GM18861 (cell line): ENCODE results near the gene CNTD1.

Source experiments
- ATAC-seq: cut with Tn5 transposase; IDR thresholded peaks from one replicate; pipeline ENCODE4 v1.9.1; 2021; ENCODE audit not compliant: unreplicated experiment

CNTD1 gene

GRCh38 chr17:42803074-42803883, 4.6 kb downstream of the CNTD1 start:
- no peak for ATAC-seq

DNA sequence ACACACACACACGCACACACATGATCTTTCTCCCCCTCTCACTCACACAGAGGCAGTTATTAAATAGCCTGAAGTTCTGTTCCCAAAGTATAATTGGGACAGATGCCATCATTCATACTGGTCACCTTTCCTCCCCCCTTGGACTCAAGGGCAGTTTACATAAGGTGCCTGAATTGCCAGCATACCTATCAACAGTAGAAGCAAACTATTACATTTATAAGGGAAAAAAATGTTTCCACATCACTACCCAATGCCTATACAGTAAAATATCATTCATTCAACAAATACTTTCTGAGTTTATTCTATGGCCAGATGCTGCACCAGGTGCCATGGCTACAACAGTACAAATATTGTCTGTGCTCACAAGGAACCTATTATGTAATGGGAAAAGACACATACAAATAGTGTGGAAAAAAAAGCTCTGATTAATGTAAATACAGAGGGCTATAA, 6.3 kb downstream of the CNTD1 start:
- ATAC-seq = no peak

- ATAC-seq = no peak
Observed at GRCh38 chr17:42806249-42806648, 7.6 kb downstream of the CNTD1 start.

DNA sequence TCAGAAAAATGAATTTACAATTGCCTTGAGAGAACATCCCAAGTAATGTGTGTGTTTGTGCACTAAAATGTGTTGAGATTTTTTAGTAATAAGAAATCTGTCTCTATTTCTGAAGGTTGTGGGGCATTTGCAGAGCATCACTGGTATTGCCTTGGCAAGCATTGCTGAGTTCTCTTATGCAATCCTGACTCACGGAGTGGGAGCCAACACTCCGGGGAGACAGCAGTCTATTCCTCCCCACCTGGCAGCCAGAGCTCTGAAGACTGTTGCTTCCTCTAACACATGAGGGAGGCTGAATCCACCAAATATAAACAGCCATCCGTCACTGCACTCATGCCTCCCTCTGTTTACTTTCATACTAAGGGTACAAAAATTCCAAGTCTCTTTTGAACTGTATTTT, 10.6 kb downstream of the CNTD1 start:
- ATAC-seq = no peak

DNA sequence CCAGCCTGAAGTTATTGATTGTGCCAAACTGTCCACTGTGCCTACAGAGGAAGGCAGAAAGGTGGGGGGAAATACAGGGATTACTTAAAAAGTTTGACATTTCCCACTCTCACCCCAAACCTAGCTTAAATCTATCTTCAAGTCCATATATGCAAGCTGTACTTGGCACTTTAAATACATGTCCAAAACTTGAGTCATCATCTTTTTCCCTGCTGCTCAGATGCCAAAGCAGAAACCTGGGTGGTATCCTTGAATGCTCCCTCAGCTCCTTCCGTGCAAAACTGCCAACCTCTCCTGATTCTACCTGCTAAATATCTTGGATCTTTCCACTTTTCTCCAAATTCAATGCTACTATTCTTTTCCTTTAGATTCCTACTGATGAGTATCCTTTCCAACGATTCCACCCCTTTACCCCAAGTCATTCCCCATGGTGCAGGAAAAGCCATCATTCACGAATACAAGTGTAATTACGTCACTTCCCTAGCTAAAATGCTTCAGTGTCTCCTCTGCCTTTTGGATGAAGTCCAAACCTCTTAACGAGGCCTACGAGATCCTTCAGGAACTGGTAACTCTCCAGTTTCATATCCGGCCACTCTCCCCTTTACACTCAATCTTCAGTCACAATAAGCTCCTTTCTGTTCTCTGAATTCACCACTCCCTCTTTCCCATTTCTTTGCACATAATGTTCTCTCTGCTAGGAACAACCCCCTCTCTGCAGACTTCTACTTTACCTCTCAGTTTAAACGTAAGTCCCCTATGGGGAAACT, 16.2 kb downstream of the CNTD1 start:
- ATAC-seq = no peak

- no peak for ATAC-seq
Observed at GRCh38 chr17:42817866-42818265, 19.2 kb downstream of the CNTD1 start.

- no peak for ATAC-seq
Observed at GRCh38 chr17:42818379-42818778, 19.7 kb downstream of the CNTD1 start.

- ATAC-seq = no peak
Observed at GRCh38 chr17:42819939-42820535, 21.4 kb downstream of the CNTD1 start.

- no peak for ATAC-seq
Observed at GRCh38 chr17:42821176-42821575, 22.5 kb downstream of the CNTD1 start.

- ATAC-seq = no peak
Observed at GRCh38 chr17:42827472-42827871, 28.8 kb downstream of the CNTD1 start.

DNA sequence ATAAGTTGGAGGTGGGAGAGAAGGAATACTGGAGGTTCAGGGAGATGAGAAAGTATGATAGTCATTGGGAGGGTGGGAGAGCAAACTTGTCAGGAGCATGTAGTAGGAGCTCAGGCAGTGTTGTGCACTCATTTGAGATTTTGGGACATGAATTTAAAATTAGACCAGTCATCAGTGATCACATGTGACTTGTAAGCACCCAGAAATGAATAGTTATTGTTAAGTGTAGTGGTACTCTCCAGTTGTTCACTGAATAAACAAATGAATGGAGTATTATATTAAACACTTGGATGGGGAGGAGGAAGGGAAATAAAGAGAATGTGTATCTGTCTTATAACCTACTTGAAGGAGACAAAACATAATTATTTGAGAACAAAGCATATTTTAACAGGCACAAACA, 32.3 kb downstream of the CNTD1 start:
- no peak for ATAC-seq

- ATAC-seq = no peak
Observed at GRCh38 chr17:42832213-42832933, 33.7 kb downstream of the CNTD1 start.

DNA sequence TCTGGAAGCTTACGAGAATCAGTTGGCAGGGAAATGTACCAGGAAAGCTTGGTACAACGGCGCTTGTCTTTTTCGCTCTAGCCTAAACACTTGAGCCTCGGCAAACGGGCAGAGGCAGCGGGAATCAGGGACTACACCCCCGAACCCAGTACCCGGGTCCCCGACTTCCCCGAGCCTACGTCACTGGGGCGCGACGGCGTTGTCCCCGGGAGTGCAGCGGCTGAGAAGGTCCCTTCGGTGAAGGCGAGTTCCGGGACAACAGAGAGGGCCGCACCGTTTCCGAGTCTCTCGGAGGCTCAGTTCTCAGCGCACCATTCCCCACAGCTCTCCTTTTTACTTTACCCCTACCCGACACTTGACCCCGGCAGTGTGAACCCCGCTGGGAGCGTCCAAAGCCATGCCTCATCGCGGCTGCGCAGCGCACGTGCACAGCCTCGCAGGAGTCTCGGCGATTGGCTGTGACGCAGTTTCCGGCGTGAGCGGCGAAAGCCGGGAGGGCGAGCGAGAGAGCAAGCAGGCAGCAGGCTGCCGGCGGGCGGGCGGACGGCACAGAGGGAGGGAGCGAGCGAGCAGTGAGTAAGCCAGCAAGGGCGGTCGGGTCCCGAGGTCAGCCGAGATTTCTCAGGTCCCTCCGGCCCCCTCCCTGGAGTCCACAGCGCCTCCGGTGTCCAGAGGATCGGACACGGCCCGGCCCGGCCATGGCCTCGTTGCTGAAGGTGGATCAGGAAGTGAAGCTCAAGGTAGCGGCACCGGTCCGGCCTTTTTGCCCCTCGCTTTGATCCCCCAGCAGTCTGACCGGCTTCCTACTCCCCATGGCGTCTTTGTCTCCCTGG, 34.5 kb downstream of the CNTD1 start, which contains the start of gene PSME3:
TSS of gene PSME3 (plus strand) at position 464 of the 833 bp plus-strand sequence. CDS start at position 699, 235 bp downstream.
- peak; percentile 83 for ATAC-seq

DNA sequence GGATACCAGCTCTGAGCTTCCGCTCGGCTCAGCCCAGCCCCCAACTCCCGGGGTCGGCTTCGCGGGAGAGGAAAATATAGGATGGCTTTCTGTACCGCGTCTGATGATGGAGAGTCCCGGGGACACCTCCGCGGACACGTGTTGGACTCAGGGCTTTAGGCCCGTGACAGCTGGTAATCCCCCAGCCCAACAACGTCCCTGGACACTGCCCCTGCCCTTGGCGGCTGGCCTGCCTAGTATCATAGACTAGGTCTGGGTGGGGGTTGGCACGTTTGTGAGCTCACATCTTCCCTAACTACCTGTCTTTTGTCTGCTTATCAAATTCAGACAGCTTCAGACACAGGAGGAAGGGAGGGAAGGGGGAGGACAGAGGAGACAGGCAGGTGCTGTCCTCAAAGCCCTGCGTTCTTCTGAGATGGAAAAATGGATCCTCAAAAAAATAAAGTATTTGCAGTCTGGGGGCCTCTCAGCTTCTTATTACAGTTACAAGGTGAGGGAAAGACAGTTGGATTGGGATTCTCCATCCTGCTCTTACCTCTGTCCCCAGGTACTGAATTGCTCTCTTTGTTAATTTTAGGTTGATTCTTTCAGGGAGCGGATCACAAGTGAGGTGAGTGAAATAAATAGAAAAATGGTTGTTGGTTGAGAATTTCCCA, 35.2 kb downstream of the CNTD1 start:
- no peak for ATAC-seq

DNA sequence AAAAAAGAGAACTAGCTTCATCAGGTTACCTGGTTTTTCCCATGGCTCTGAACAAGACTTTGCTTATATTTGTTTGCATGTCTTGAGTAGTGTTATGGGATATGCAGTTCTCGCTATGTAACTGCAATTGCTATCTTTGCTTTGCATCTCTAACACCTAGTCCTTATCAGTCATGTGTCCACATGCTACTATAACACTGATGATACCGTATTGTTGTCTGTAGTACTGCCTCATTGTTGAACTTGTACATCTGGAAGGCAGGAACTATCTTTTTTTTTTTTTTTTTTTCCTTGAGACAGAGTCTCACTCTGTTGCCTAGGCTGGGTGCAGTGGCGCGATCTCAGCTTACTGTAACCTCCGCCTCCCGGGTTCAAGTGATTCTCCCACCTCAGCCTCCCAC, 37.1 kb downstream of the CNTD1 start:
- no peak for ATAC-seq

- no peak for ATAC-seq
Observed at GRCh38 chr17:42841975-42842685, 43.5 kb downstream of the CNTD1 start.

- no peak for ATAC-seq
Observed at GRCh38 chr17:42843358-42843934, 44.8 kb downstream of the CNTD1 start.

GRCh38 chr17:42844271-42844670, 45.6 kb downstream of the CNTD1 start, which contains the start of gene AOC2:
Gene AOC2 (plus strand): TSS chr17:42844580. CDS start chr17:42844627, 47 bp downstream.
- no peak for ATAC-seq
